Right atrium auricular region (tissue), 2 donors: ENCODE measurements around the gene SYNDIG1. TPM values are rescaled to one million over a fixed set of nuclear protein-coding genes. Genes with fewer than 3 reads are reported as not detected.

Experiments used
- DNase-seq: peaks from one replicate; pipeline ENCODE4 v3.0.0-alpha.2; 2019; ENCODE audit warnings: low spot score
- H3K27ac ChIP-seq, 2 donors: fragments of 200-600 bp; sonication (generic); 1 replicate in 1 of 2; 2 replicates in 1 of 2; pipeline ENCODE4 v1.5.1; 2016 to 2019
- H3K27me3 ChIP-seq, 2 donors: fragments of 200-600 bp; sonication (generic); one replicate each; pipeline versions ENCODE4 v1.5.1 to v1.6.0; 2017 to 2019
- H3K36me3 ChIP-seq: fragments of 200-600 bp; sonication (generic); one replicate; pipeline ENCODE4 v1.5.1; 2016
- H3K4me1 ChIP-seq, 2 donors: fragments of 200-600 bp; sonication (generic); one replicate each; pipeline versions ENCODE4 v1.5.1 to v1.6.0; 2017 to 2019
- H3K4me3 ChIP-seq, 2 donors: fragments of 200-600 bp; sonication (generic); 1 replicate in 1 of 2; 2 replicates in 1 of 2; pipeline ENCODE4 v1.5.1; 2017 to 2019; ENCODE audit warnings: mild to moderate bottlenecking in 1 of 2, moderate library complexity in 1 of 2
- H3K9me3 ChIP-seq, 2 donors: fragments of 200-600 bp; sonication (generic); one replicate each; pipeline ENCODE4 v1.5.1; 2019
- total RNA-seq, 2 donors: library from RNA; depleted of rRNA; stranded (reverse); fragments of >200 nt; gene quantifications; one replicate each; pipeline ENCODE4 v1.1.0, GENCODE V29; 2016
- TF ChIP-seq, protein P1 (sequence below), 2 donors: fragments of 200-600 bp; sonication (generic); IDR thresholded peaks; one replicate each; pipeline ENCODE4 v1.5.1; 2019; ENCODE audit warnings: antibody characterized with exemption in 2 of 2

The SYNDIG1 gene
- total RNA-seq, 2 donors from 2014 or later, result 21.7 to 38.1 TPM

DNA sequence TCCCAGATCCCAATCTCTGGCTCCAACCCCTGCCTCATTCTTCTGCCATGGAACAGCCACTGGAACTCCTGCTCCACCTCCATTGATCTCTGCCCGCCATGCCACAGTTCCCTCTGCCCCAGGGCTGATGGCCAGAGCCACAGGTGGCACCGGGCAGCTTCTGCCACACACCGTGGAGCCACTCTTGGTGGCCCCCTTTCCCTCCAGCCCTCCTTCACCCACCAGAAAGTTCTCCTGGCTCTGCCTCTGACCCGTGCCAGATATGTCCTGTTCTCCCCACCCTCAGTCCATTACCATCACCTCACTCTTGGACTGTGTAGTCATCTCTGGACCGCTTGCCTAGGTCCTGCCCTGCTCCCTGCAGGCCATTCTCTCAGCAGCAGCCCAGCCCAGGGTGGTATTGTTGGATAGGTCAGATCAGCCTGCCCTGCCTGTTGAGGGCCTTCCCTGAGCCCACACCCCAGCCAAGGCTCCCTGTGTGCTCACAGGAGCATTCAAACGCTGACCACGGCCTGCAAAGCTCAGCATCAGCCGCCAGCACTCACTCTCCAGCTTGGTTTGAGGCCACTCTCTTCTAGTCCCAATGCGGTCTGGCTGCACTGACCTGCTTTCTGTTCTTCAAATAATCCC, 16.8 kb upstream of the SYNDIG1 start:
- H3K27me3 ChIP-seq, result no peaks in the 10 kb centered on the region
- TF ChIP-seq, protein P1, sequence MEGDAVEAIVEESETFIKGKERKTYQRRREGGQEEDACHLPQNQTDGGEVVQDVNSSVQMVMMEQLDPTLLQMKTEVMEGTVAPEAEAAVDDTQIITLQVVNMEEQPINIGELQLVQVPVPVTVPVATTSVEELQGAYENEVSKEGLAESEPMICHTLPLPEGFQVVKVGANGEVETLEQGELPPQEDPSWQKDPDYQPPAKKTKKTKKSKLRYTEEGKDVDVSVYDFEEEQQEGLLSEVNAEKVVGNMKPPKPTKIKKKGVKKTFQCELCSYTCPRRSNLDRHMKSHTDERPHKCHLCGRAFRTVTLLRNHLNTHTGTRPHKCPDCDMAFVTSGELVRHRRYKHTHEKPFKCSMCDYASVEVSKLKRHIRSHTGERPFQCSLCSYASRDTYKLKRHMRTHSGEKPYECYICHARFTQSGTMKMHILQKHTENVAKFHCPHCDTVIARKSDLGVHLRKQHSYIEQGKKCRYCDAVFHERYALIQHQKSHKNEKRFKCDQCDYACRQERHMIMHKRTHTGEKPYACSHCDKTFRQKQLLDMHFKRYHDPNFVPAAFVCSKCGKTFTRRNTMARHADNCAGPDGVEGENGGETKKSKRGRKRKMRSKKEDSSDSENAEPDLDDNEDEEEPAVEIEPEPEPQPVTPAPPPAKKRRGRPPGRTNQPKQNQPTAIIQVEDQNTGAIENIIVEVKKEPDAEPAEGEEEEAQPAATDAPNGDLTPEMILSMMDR (IDR thresholded peaks at IDR 0.05), result no peak
- no peak overlapping the region for H3K4me3 ChIP-seq
- no peaks in the 10 kb centered on the region for H3K9me3 ChIP-seq
- H3K36me3 ChIP-seq, result no peaks in the 10 kb centered on the region
- no peak overlapping the region for H3K27ac ChIP-seq
- H3K4me1 ChIP-seq, result no peaks in the 10 kb centered on the region
- DNase-seq, result no peak

DNA sequence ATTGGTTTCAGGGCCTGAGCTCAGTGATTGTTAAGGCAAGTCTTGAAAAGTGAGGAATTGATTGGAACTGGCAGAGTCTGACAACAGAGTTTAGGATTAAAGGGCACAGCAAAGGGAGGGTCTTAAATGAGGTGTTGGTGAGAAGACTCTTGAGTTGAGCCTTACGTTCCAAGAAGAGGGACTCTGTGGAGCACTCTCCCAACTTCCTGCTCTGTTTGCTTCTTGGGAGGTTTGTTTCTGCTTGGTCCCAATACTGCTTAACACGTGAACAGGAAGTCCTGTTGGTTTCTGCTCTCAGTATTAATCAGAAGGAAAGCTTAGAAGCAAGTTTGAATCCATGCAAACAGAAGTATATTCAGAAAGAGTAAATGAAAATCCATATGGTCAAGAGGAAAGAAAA, 15.6 kb upstream of the SYNDIG1 start:
- DNase-seq, result no peak
- TF ChIP-seq, protein P1 (IDR thresholded peaks at IDR 0.05), result no peak
- Histone ChIP-seq H3K4me1 (no peaks in the 10 kb centered on the region), H3K27me3 (no peaks in the 10 kb centered on the region), H3K4me3 (no peak overlapping the region), H3K36me3 (no peaks in the 10 kb centered on the region), H3K9me3 (no peaks in the 10 kb centered on the region), H3K27ac (no peak overlapping the region)

DNA sequence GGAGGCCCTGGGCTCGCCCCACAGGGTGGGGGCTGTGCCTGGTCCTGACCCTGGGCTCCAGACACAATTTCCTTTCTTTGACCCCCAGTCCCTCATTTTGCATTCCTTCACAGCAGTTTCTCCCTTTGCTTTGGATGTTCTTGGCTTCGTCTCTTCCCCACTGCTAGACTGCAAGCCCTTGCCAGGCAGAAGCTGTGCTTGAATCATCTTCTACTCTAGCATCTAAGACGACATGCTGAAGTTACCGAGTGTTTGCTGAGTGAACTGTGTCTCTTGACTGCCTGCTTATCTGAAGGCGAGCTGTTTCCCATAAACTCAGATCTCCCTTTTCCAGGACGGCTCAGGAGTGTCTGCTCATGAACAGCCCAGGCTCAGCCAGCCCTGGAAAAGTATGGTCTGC, 14.3 kb upstream of the SYNDIG1 start:
- TF ChIP-seq, protein P1 (IDR thresholded peaks at IDR 0.05), result no peak
- Histone ChIP-seq H3K27me3 (no peaks in the 10 kb centered on the region), H3K36me3 (no peaks in the 10 kb centered on the region), H3K4me3 (no peak overlapping the region), H3K4me1 (no peaks in the 10 kb centered on the region), H3K27ac (no peak overlapping the region), H3K9me3 (no peaks in the 10 kb centered on the region)
- no peak for DNase-seq

DNA sequence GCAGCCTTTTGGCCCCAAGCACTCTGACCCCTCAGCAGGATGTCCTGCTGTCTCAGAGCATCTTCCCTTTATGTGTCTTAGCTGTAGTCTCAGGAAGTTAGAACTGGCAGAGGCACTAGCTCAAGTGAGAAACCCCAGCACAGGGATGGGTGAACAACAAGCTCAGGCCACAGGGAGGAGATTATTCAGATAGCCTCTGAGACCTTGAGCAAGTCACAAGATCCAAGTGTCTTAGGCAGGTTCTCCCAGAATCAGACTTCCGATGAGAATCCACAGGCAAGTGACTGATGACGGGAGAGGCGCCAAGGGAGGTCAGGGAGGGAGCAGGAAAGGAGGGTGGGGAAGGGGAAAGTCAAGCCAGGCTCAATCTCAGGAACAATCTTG, 13.0 kb upstream of the SYNDIG1 start:
- TF ChIP-seq, protein P1 (IDR thresholded peaks at IDR 0.05), result no peak
- no peak overlapping the region for H3K27ac ChIP-seq
- no peaks in the 10 kb centered on the region for H3K4me1 ChIP-seq
- no peak for DNase-seq
- no peaks in the 10 kb centered on the region for H3K9me3 ChIP-seq
- H3K36me3 ChIP-seq, result no peaks in the 10 kb centered on the region
- no peak overlapping the region for H3K4me3 ChIP-seq
- H3K27me3 ChIP-seq, result no peaks in the 10 kb centered on the region

DNA sequence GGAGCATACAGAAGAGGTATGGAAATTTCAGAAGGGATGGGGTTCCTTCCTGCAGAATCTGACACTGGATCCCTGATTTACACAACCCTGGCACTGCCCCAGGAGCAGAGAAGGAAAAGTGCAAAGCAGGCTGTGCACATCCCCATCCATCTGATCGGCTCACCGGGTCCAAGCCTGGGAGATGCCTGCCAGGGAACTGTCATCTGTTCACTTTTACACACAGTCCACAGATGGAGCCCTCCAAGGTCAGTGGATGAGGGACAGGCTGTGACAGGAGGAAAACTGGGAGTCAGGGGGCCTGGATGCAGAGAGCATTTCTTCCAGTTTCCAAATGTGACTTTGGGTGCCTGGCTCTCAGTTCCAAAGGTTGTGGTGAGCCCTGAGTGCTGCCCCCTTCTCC, 11.0 kb upstream of the SYNDIG1 start:
- Histone ChIP-seq H3K27ac (no peak overlapping the region), H3K4me3 (no peak overlapping the region), H3K4me1 (no peaks in the 10 kb centered on the region), H3K9me3 (no peaks in the 10 kb centered on the region), H3K36me3 (no peaks in the 10 kb centered on the region), H3K27me3 (no peaks in the 10 kb centered on the region)
- no peak for DNase-seq
- TF ChIP-seq, protein P1 (IDR thresholded peaks at IDR 0.05), result no peak

DNA sequence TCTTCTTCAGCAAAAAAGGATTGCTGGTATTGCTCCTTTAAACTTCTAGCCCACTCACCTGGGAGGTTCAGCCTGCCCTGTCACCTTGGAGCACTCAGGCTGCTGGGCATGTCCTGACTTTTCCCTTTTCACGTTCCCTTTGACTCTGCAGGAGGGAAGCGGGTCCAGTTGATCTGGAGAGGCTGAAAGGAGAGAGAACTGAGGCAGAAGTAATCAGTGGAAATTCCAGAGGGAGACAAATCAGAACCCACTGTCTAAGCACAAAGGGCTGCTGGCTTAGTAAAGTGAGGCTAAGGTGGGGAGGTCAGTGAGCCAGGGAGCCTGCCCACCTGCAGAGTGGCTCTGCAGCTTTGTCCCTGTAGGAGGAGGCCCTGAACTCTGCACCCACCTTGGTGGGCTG, 9.7 kb upstream of the SYNDIG1 start:
- TF ChIP-seq, protein P1 (IDR thresholded peaks at IDR 0.05), result no peak
- Histone ChIP-seq H3K9me3 (no peaks in the 10 kb centered on the region), H3K27ac (no peak overlapping the region), H3K27me3 (no peaks in the 10 kb centered on the region), H3K36me3 (no peaks in the 10 kb centered on the region), H3K4me3 (no peak overlapping the region), H3K4me1 (peaks cover 0 to 1% of the 10 kb centered on the region in 2 donors)
- DNase-seq, result no peak
